Hematopoietic multipotent progenitor cell treated with erythropoietin and hydrocortisone succinate and interleukin-3 and kit ligand, for 8 days (in vitro differentiated cells): Measurements from ENCODE around the gene CEP78.
A peak's percentile ranks its signal among the peaks of the same experiment; 100 is the strongest.

Source experiments
- DNase-seq: peaks from one replicate; pipeline ENCODE4 v3.0.0-alpha.2; 2015

CEP78 gene

GRCh38 chr9:78311075-78311474, 75.2 kb downstream of the CEP78 start:
- no peak for DNase-seq

- DNase-seq: no peak
These were observed 76.1 kb downstream of the CEP78 start for GRCh38 chr9:78311886-78312524.

- DNase-seq: no peak
These were observed 78.7 kb downstream of the CEP78 start for GRCh38 chr9:78314550-78314949.

GRCh38 chr9:78314953-78315870, 79.3 kb downstream of the CEP78 start:
- peak; percentile 10 for DNase-seq

- no peak for DNase-seq
These were observed 80.5 kb downstream of the CEP78 start for GRCh38 chr9:78316166-78316892.

- DNase-seq: no peak
These were observed 83.5 kb downstream of the CEP78 start for GRCh38 chr9:78319197-78320029.

GRCh38 chr9:78320030-78320693, 84.3 kb downstream of the CEP78 start:
- no peak for DNase-seq

GRCh38 chr9:78320875-78321496, 85.1 kb downstream of the CEP78 start:
- DNase-seq: no peak

- no peak for DNase-seq
These were observed 85.6 kb downstream of the CEP78 start for GRCh38 chr9:78321505-78321904.

GRCh38 chr9:78324068-78324650, 88.3 kb downstream of the CEP78 start:
- no peak for DNase-seq

GRCh38 chr9:78324682-78325081, 88.8 kb downstream of the CEP78 start:
- DNase-seq: no peak

GRCh38 chr9:78325343-78325742, 89.5 kb downstream of the CEP78 start:
- peak; percentile 88 for DNase-seq

- no peak for DNase-seq
These were observed 90.0 kb downstream of the CEP78 start for GRCh38 chr9:78325846-78326360.

- no peak for DNase-seq
These were observed 90.7 kb downstream of the CEP78 start for GRCh38 chr9:78326564-78326963.
